Upper lobe of right lung (tissue), 1 donor: Measurements from ENCODE around the gene OPN1LW. TPM values are rescaled to one million over a fixed set of nuclear protein-coding genes. Genes with fewer than 3 reads are reported as not detected.
"Not testable (repeated sequence)": the region's sequence is repeated elsewhere in the genome, so short reads cannot be mapped to it uniquely, and the experiment has no call there.

Source experiments
- ATAC-seq: fragments of 200-7000 bp; cut with Tn5 transposase; one replicate; pipeline ENCODE4 v1.9.1; 2020; ENCODE audit warnings: mild to moderate bottlenecking, moderate library complexity
- DNase-seq: peaks from one replicate; pipeline ENCODE4 v3.0.0-alpha.2; 2020
- H3K27ac ChIP-seq: fragments of 200-600 bp; one replicate; pipeline ENCODE4 v1.8.0; 2022
- H3K27me3 ChIP-seq: fragments of 200-600 bp; one replicate; pipeline ENCODE4 v1.8.0; 2022; ENCODE audit warnings: mild to moderate bottlenecking
- H3K36me3 ChIP-seq: fragments of 200-600 bp; one replicate; pipeline ENCODE4 v1.8.0; 2022
- H3K4me1 ChIP-seq: fragments of 200-600 bp; one replicate; pipeline ENCODE4 v1.8.0; 2022
- H3K4me3 ChIP-seq: fragments of 200-600 bp; one replicate; pipeline ENCODE4 v1.8.0; 2022; ENCODE audit warnings: mild to moderate bottlenecking
- H3K9me3 ChIP-seq: fragments of 200-600 bp; one replicate; pipeline ENCODE4 v1.8.0; 2022
- CTCF ChIP-seq: fragments of 200-600 bp; IDR thresholded peaks from one replicate; pipeline ENCODE4 v1.8.0; 2022; ENCODE audit warnings: antibody characterized with exemption
- intact Hi-C: fragments of 100-400 bp; cut with DNase I; formaldehyde crosslinking; loops from one replicate; pipeline ENCODE4 v1.11.0; 2022
- total RNA-seq: library from RNA; stranded (reverse); fragmentation: NEBNext Ultra II Directional; extraction: Animal tissue kit (Norgen Biotek cat#: 25700); gene quantifications from one replicate; pipeline ENCODE4 v1.2.1, GENCODE V29; 2021
- donor health status: DM: no; HTN: yes; CAD: no; lungs with severe emphysema.

Gene OPN1LW
- total RNA-seq, 1 donor from 2014 or later = not detected

GRCh38 chrX:154142386-154142785 lies 1.7 kb upstream of the OPN1LW start:
- DNase-seq = no peak
- Histone ChIP-seq H3K9me3 (no peaks in the 10 kb centered on the region), H3K36me3 (no peaks in the 10 kb centered on the region), H3K27me3 (no peaks in the 10 kb centered on the region), H3K27ac (no peak overlapping the region), H3K4me3 (no peak overlapping the region), H3K4me1 (no peaks in the 10 kb centered on the region)
- intact Hi-C loops = no loop called here
- no peak for ATAC-seq
- TF ChIP-seq CTCF = no peak

- ATAC-seq (no peak), DNase-seq (no peak)
- Histone ChIP-seq H3K9me3 (no peaks in the 10 kb centered on the region), H3K27ac (no peak overlapping the region), H3K27me3 (no peaks in the 10 kb centered on the region), H3K4me3 (no peak overlapping the region), H3K4me1 (no peaks in the 10 kb centered on the region), H3K36me3 (no peaks in the 10 kb centered on the region)
- intact Hi-C loops = no loop called here
- TF ChIP-seq CTCF = no peak
Measured at GRCh38 chrX:154142950-154143745, 895 bp upstream of the OPN1LW start.

GRCh38 chrX:154151030-154151429 lies 7.0 kb downstream of the OPN1LW start:
- H3K27me3 ChIP-seq, intact Hi-C loops, ATAC-seq, H3K36me3 ChIP-seq, H3K4me3 ChIP-seq, H3K9me3 ChIP-seq, H3K4me1 ChIP-seq, H3K27ac ChIP-seq, DNase-seq: not testable (repeated sequence)

GRCh38 chrX:154156221-154156620 lies 12.2 kb downstream of the OPN1LW start:
- H3K9me3 ChIP-seq, DNase-seq, ATAC-seq, H3K4me3 ChIP-seq, H3K27me3 ChIP-seq, intact Hi-C loops, H3K4me1 ChIP-seq, H3K27ac ChIP-seq, H3K36me3 ChIP-seq: not testable (repeated sequence)

- H3K9me3 ChIP-seq, H3K36me3 ChIP-seq, H3K4me3 ChIP-seq, ATAC-seq, DNase-seq, intact Hi-C loops, H3K27me3 ChIP-seq, H3K27ac ChIP-seq, H3K4me1 ChIP-seq: not testable (repeated sequence)
Measured at GRCh38 chrX:154157207-154157606, 13.2 kb downstream of the OPN1LW start.

- H3K36me3 ChIP-seq, H3K27me3 ChIP-seq, H3K4me3 ChIP-seq, intact Hi-C loops, H3K4me1 ChIP-seq, ATAC-seq, H3K9me3 ChIP-seq, DNase-seq, H3K27ac ChIP-seq: not testable (repeated sequence)
Measured at GRCh38 chrX:154159345-154159744, 15.3 kb downstream of the OPN1LW start.

GRCh38 chrX:154164902-154165301 lies 20.9 kb downstream of the OPN1LW start:
- H3K4me1 ChIP-seq, H3K9me3 ChIP-seq, intact Hi-C loops, H3K27me3 ChIP-seq, DNase-seq, H3K36me3 ChIP-seq, H3K27ac ChIP-seq, H3K4me3 ChIP-seq, ATAC-seq: not testable (repeated sequence)

- H3K4me1 ChIP-seq, H3K36me3 ChIP-seq, H3K9me3 ChIP-seq, DNase-seq, H3K27ac ChIP-seq, H3K27me3 ChIP-seq, intact Hi-C loops, H3K4me3 ChIP-seq: not testable (repeated sequence)
- peak; percentile 60 for ATAC-seq
Measured at GRCh38 chrX:154168384-154168783, 24.3 kb downstream of the OPN1LW start.

- DNase-seq, H3K27ac ChIP-seq, H3K36me3 ChIP-seq, H3K4me1 ChIP-seq, H3K27me3 ChIP-seq, intact Hi-C loops, H3K9me3 ChIP-seq, H3K4me3 ChIP-seq: not testable (repeated sequence)
- peak; percentile 97 for ATAC-seq
Measured at GRCh38 chrX:154172535-154172943, 28.5 kb downstream of the OPN1LW start.

- H3K27ac ChIP-seq, intact Hi-C loops, ATAC-seq, H3K4me1 ChIP-seq, H3K36me3 ChIP-seq, H3K9me3 ChIP-seq, H3K4me3 ChIP-seq, DNase-seq, H3K27me3 ChIP-seq: not testable (repeated sequence)
Measured at GRCh38 chrX:154174356-154174755, 30.3 kb downstream of the OPN1LW start.

- DNase-seq, intact Hi-C loops, H3K27ac ChIP-seq, H3K9me3 ChIP-seq, H3K36me3 ChIP-seq, ATAC-seq, H3K27me3 ChIP-seq, H3K4me1 ChIP-seq, H3K4me3 ChIP-seq: not testable (repeated sequence)
Measured at GRCh38 chrX:154182296-154182695, 38.3 kb downstream of the OPN1LW start, which contains the start of gene OPN1MW. Gene OPN1MW, plus strand, starts transcription at chrX:154182596. Its CDS starts 82 bp downstream, at chrX:154182678.

- H3K4me1 ChIP-seq, H3K27me3 ChIP-seq, H3K9me3 ChIP-seq, H3K4me3 ChIP-seq, ATAC-seq, intact Hi-C loops, DNase-seq, H3K27ac ChIP-seq, H3K36me3 ChIP-seq: not testable (repeated sequence)
Measured at GRCh38 chrX:154183794-154184193, 39.8 kb downstream of the OPN1LW start.
